Left forelimb (tissue), 1 donor: ENCODE measurements around the gene STRA6.

Source experiments
- DNase-seq: peaks from one replicate; pipeline ENCODE4 v3.0.0-alpha.2; 2018; ENCODE audit warnings: low spot score

The STRA6 gene

GRCh38 chr15:74132681-74133651 is 69.6 kb downstream of the STRA6 start:
- no peak for DNase-seq

GRCh38 chr15:74131628-74132413 is 70.8 kb downstream of the STRA6 start:
- no peak for DNase-seq

GRCh38 chr15:74130849-74131627 is 71.5 kb downstream of the STRA6 start:
- DNase-seq, result no peak

GRCh38 chr15:74130155-74130848 is 72.3 kb downstream of the STRA6 start, which contains the start of gene ISLR2:
Gene ISLR2 (plus strand): TSS chr15:74130586. CDS start chr15:74132755, 2,169 bp downstream.
- no peak for DNase-seq

GRCh38 chr15:74129586-74130154 is 72.9 kb downstream of the STRA6 start:
- DNase-seq, result no peak
